Lower leg skin (tissue), 3 donors: ENCODE measurements around the gene RIGI.

Experiments used
- CTCF ChIP-seq, 3 donors: fragments of 450-650 bp; IDR thresholded peaks; one replicate each; pipeline ENCODE4 v1.5.1; 2016; ENCODE audit warnings: antibody characterized with exemption in 3 of 3, mild to moderate bottlenecking in 3 of 3, moderate library complexity in 2 of 3
- POLR2A ChIP-seq, 2 donors: fragments of 450-650 bp; IDR thresholded peaks; one replicate each; pipeline ENCODE4 v1.6.1; 2016 to 2017; ENCODE audit warnings: antibody characterized with exemption in 2 of 2, mild to moderate bottlenecking in 1 of 2, moderate library complexity in 1 of 2

DNA sequence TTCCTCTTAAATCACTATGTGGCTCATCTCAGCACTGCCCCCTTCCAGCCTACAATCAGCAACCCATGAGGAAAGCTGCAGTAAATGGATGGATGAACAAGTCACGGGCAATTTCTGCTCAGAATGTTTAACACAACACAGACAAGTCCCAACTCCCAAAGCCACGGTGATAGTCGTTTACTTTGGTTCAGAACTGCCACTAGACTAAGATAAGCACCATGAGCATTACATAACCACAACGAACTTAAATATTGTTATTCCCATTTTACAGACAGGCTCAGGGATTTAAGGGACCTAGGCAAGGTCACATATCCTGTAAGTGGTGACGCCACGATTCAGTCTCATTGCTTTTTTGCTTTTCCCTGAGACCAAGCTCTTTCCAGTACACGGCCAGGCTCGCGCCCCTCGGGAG, 24.2 kb upstream of the RIGI start:
- TF ChIP-seq CTCF (IDR thresholded peaks at IDR 0.05) (no peak), POLR2A (IDR thresholded peaks at IDR 0.05) (no peak)
